ENCODE data around the gene DOK1.

- no peak for TF ChIP-seq CTCF (IDR thresholded peaks at IDR 0.05; ENCODE audit: low read length)
- no peak for TF ChIP-seq EZH2 (IDR thresholded peaks at IDR 0.05; ENCODE audit: borderline replicate concordance, low read length)
These were observed 456 bp downstream of the DOK1 start for GRCh38 chr2:74554820-74555531.

All from OCI-LY1 (cell line).